ENCODE data around the gene ZBTB40.

The ZBTB40 gene

DNA sequence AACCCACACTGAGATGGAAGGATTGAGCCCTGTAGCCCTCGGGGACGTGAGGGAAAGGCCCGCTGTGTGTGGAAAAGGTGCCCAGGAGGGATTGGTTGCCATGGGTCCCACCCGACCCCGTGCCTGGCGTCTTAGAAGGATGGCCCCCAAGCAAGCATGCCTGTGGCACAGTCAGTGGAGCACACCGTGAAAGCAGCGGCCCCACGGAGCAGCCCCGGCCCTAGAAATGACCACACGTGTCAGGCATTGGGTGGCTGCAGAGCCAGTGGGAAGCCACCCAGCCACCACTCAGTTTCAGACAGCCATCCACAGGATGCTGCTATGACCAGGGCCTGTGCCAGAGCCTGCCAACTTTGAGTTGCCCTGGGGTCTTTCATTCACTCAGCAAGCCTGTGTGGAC lies 98.4 kb downstream of the ZBTB40 start:
- in situ Hi-C loops (cut with MboI; ENCODE audit: low sequenced_read_pairs) = no loop called here

DNA sequence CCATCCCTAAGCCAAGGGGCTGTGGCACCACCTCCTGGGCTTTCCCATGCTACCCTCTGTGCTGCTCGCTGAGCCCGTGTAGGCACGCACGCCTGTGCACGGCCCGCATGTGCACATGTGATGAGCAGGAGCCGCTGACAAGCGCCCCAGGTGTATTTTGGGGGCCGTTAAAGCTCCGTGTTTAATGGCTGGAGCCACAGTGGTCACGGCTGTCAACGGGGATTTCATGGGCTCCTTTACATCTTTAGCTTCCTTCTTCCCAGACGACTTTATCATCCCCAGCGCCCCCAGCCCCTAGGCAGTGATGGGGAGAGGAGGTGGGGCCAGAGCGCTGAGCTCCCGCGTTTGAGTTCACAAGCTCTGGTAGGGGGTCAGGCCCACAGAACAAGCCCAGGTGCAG lies 99.9 kb downstream of the ZBTB40 start:
- in situ Hi-C loops (cut with MboI; ENCODE audit: low sequenced_read_pairs) = no loop called here

DNA sequence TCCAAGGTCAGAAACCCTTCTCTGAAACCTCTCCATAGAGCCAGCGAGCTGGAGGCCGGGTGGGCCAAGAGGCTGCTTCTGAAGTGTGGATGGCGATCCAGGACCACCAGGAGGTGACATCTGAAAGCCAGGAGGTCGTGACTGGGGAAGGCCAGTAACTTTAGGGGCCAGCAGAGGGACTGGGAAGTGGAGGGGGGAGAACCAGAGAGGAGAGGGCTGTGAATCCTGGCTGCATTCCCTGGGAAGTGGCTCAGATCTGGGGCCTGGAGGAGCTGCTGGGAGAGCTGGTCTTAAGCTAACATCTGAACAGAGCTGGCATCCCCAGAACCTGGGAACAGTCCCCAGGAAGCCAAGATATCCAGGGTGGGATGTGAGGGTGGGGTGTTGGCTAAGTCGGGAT lies 100.4 kb downstream of the ZBTB40 start:
- in situ Hi-C loops (cut with MboI; ENCODE audit: low sequenced_read_pairs) = no loop called here

DNA sequence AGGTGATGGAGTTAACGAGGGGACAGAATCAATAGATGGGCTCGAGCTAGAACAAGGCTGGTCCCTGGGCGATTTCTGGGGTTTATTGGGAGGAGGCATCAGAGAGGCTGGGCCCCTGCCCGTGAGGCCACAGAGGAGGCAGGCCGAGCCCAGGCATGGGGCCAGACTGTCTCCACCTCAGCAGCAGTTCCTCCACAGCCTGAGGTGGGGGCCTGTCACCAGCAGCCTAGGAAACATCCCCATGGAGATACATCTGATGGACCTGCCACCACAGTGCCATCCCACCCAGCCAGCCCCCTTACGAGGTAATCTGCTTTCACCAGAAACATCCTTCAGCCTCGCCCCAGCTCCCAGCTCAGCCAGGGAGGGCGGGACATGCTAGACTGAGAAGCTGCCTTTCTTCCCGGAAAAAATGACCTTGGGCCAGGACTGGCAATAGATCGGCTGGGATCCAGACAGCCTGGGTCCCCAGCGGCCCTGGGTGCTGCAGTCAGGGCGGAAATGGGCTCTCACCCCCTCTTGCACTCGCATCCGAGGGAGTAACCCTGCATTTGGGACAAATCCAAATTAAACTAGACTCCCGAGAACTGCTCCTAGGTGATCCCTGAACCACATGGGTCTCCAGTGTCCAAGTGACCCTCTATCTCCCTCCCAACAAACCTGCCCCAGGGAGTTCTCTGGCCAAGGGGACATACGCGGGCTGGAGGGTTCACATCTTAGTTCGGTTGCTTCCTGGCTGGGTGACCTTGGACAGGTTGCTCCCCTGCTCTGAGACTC lies 101.6 kb downstream of the ZBTB40 start:
- in situ Hi-C loops (cut with MboI; ENCODE audit: low sequenced_read_pairs) = no loop called here

DNA sequence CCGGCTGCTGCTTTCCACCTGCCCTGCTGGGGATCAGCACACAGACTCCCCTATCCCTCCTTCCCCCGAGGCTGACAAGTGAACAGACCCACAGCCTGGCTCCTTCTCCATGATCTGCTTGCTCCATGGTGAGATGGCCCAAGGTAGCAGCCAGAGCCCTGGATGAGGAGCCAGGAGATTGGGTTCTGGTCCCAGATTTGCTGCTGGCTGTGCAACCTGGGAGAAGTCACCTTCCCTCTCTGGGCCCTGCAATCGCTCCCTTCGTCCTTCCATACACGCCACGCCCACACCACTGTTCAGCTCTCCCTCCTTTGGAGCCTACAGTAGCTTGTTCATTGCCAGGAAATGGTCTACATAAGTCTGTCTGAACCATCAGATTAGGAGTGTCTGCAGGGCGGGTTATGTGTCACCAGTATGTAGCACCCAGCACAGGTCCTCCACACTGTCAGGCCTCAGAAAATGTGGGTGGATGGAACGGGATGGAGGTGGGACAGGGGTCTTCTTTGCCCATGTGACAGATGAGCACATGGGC lies 102.4 kb downstream of the ZBTB40 start:
- in situ Hi-C loops (cut with MboI; ENCODE audit: low sequenced_read_pairs) = no loop called here

DNA sequence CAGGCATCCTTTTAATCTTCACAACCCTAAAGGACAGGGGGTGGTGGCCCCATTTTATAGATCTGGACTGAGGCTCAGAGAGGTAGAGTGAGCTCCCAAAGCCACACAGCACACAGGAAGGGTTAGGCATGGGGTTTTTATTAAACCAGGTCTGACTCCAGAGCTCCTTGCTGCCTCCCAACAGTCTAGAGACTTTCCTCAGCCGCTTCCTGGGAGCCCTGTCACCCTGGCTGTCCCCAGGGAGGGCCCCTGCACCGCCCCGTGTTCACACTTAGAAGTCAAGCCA lies 103.7 kb downstream of the ZBTB40 start:
- in situ Hi-C loops (cut with MboI; ENCODE audit: low sequenced_read_pairs) = no loop called here

DNA sequence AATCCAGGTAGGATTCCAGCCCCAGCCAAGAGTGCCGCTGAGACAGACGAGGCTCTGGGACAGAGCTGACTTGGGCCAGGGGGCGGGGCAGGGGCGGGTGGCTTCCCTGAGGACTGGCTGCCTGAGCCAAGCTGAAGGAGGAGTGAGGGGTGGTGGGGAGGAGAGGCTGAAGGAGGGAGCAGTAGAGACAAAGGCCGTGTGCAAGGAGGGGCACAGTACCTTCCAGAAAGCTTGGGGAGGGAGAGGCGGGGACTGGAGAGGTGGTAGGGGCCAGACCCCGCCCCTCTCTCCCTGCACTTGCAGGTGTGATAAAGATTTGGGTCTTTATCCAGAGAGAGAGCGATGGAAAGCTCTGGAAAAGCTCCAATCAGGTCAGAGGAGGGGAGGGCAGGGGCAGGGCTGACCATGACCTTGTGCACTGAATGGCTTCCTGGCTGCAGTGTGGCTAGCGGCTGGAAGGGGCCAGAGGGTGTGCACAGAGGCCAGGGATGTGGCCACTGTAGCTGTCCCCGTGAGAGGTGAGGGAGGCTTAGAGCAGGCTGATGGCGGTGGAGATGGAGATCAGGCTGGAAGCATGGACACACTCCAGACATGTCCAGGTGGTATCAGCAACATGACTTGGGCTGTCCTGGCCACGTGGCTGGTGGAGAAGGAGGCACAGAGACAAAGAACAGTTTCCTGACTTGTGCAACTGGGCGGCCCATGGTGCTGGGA lies 104.9 kb downstream of the ZBTB40 start:
- in situ Hi-C loops (cut with MboI; ENCODE audit: low sequenced_read_pairs) = no loop called here

DNA sequence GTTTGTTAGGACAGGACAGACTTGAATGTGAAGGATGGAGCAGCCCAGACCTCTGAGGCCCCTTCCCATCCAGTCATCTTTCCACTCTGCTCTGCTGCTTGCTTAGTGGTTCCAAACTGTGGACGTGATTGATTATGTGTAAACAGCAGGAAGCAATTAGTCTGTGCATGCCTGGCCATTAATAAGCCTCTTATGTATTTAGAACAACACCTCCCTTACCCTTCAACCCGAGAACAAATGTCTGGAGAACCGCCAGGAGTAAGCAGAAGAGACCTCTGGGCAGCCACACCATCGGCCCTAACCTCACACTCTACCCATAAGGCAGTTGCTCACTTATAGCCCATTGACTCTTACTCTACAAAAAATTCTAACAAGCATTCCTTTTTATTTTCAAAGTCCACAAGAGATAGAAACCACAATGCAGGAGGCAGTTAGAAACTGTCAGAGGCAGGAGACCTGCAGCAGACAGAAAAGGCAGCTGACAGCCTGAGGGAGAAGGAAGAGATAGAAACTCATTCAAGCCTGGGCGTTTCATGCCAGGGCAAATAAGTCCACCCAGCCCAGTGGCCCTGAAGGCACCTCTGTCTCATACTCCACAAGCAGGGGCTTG lies 105.8 kb downstream of the ZBTB40 start:
- in situ Hi-C loops (cut with MboI; ENCODE audit: low sequenced_read_pairs) = no loop called here

DNA sequence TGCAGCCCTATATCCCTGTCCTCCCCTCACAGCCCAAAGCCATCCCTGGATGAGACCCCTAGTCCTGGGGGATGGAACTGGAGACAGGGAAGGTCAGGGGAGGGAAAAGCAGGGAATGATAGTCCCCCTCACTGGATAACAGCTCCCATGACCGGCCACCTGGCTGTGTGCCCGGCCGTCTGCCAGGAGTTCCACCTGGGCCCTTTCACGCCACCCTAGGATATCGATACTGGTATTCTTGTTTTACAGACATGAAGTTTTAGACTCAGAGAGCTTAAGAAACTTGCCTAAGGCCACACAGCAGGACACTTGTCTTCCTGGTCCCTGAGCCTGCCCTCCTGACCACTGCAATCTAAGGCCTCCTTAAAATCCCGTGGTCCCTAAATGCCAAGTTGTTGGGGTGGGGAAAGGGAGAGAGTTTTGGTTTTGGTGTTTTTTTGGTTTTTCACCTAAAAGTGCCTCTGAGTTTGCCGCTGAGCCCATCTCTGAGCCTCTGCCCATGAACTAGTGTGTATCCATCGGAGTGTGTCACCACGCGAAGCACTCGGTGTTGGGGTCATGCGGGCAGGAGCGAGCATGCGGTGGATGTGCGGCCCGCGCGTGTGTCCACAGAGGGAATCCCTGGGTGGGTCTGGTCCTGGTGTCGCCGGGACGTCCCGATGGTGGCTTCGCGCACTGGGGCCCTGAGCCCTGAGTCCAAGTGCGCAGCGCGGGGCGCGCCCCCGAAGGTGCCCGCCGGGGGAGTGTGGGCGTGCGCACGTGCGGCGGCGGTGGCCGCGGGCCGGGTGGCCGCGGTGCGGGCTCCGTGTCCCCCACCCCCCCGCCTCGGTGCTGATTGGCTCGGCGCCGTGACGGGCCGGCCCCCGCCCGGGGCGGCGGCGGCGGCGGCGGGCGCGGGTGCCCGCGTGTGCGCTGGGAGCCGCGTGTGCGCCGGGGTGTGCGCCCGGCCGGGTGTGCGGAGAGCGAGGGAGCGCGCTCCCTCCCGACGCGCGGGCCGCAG lies 111.2 kb downstream of the ZBTB40 start, which contains the start of gene EPHA8:
TSS of gene EPHA8 (plus strand) at position 906 of the 1,000 bp plus-strand sequence. CDS start 147 bp downstream, outside the sequence.
- in situ Hi-C loops (cut with MboI; ENCODE audit: low sequenced_read_pairs) = no loop called here

DNA sequence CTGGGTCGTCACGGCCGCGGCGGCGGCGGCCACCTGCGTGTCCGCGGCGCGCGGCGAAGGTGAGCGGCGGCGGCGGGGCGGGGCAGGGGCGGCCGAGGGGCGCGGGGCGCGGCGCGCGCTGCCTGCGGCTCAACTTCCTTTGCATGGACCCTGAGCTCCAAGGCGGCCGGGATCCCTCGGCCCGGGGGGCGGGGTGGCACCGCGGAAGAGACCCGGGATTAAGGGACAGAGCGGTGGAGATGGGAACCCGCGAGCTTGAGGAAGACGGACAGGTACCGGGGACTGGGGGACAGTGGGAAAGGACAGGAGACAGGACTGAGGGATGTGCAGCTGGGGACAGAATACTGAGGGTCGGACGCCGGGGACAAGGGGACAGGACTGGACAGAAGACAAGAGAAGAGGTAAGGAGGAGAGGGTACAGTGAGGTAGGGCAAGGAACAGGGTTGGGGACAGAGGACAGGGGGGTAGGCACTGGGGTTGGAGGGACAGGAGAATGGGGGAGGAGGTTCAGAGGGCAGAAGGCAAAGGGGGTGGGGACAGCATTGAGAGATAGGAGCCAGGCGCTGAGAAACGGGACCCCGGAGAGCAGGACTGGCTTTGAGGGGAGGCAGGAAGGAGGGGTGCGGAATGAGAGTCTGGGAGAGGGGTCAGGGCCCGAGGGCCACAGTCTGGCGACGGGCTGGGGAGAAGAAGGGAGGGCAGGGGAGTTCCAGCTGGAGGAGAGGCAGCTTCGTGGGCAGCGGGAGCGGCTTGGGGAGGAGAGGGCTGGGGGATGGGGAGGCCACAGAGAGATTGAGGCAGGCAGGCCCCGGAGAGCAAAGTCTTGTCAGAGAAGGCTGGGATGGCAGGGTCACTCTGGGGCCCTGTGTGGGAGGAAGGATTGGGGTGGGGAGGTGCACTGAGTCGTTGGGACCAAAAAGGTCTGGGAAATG lies 112.3 kb downstream of the ZBTB40 start:
- in situ Hi-C loops (cut with MboI; ENCODE audit: low sequenced_read_pairs) = no loop called here

DNA sequence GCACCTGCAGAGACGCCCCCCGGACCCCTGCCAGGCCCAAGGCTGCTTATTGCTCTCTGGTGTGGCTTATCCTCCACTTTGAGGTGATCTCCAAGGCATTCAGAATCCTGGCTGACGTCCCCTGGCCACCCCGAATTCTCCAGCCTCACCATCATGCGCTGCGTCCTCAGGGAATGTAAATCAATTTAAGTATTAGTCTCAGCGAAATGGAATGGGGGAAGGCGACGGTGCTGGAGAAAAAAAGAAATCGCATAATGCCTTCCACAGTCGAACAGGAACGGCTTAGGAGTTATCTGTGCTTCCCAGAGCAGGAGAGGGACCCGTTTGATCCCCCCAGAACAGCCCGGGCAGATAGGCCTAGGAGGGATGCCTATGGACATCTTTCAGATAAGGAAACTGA lies 114.5 kb downstream of the ZBTB40 start:
- in situ Hi-C loops (cut with MboI; ENCODE audit: low sequenced_read_pairs) = no loop called here

DNA sequence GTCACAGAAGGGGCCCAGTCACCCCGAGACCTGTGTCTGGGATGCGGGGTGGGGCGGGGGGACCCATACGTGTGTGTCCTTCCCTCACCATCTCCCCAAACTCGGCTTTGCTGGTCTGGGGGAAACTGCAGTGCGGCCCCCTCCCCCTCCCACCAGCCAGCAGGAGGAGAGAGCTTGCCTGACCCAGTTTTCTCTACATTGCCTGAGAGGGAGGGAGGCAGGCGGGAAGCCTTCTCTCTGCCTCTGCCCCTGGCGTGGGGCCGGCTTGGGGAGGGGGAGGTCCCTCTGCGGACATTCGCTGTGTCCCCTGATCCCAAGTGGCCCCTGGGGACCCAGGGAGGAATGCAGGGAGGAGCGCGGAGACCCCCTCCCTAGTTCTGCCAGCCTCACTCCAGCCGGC lies 115.5 kb downstream of the ZBTB40 start:
- in situ Hi-C loops (cut with MboI; ENCODE audit: low sequenced_read_pairs) = no loop called here

DNA sequence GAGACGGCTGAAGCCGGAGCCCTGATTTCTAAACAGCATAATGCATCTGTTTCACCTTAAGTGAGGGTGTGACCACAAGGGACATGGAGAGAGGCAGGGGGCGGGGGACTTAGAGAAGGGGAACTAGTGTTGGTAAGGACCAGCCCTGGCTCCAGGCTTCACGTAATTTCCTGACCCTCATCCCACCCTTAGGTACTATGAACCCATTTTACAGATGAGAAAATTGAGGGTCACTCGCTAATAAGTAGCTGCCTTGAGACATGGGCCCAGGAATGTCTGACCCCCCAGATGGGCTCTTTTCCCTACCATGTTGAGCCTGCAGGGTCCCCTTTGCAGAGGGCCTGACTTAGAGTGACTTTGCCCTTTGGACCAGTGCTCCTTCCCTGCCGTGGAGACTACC lies 116.3 kb downstream of the ZBTB40 start:
- in situ Hi-C loops (cut with MboI; ENCODE audit: low sequenced_read_pairs) = no loop called here

DNA sequence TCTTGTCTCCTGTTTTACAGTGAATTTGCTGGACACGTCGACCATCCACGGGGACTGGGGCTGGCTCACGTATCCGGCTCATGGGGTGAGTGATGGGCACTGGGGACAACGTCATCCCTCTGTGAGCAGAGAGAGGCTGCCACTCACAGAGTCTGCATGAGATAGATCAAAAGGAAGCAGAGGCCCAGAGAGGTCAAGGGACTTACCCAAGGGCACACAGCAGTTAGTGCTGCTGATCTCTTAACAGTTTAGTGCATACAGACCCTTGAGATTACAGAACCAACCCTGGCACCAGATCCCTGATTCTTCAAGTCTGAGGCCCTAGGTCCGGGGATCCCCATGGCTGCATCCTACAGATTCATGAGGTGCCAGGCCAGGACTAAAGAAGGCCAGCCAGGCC lies 117.6 kb downstream of the ZBTB40 start:
- in situ Hi-C loops (cut with MboI; ENCODE audit: low sequenced_read_pairs) = no loop called here

DNA sequence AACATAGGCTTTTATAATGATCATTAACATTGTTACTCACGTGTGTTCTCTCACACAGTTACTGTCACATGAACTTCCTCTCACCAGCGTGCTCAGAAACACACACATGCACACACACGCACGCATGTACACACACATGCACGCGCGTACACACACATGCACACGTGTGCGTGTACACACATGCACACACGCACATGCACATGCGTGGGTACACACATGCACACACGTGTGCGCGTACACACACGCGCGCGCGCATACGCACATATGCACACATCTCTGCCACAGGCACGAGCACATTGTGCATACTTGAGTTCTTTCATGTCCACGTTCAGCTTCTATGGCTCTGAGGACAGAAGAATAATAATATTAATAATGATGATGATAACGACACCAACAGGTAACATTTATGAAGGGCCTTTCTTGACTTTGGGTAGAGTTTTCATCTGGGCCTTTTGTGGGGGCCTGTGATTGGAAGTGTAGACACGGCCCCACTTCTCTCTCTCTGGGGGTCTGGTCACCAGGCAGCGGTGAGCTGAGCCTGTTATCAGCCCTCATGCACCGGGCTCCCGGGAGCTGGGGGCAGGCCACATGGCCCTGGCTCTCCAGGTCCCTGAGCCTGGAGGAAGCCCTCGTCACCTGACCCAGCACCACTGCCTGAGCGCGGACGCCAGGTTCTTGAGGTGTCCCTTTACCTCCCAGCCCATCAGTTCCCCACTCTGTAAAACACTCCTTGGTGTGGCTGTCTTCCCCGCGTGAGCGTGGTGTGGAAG lies 118.7 kb downstream of the ZBTB40 start:
- in situ Hi-C loops (cut with MboI; ENCODE audit: low sequenced_read_pairs) = no loop called here

DNA sequence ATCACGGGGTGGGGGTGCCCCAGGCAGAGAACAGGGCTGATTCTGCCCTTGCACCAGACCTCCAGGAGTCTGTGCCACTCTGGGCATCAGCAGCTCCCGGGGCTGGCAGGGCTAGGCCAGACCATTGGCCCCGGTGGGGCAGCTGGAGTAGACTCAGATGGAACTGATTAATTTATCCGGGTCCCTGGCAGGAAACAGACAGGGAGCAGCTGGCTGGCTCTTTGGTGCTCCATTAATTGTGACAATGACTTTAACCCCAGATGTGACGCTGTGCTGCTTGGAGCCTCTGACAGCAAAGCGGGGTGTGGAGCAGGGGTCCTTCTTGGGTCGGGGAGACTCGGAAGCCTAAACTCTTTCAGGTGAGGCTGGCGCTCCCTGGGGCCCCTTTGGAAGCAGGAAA lies 121.2 kb downstream of the ZBTB40 start:
- in situ Hi-C loops (cut with MboI; ENCODE audit: low sequenced_read_pairs) = no loop called here

DNA sequence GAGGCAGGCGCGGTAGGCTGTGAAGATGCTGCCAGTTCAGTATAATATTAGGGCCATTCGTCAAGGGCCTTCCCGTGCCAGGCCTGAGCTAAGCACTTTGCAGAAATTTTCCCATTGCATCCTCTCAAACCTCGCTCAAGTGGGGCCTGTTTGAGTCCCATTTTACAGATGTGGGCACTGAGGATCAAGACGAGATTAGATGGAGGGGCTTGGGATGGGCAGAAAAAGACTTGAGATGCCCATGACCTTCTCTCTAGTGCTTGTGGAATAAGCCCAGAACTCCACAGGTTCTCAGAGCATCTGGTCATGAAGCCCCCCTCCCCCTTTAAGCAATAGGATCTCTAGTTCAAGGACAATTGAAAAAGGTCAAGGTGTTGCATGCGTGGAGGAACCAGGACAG lies 121.6 kb downstream of the ZBTB40 start:
- in situ Hi-C loops (cut with MboI; ENCODE audit: low sequenced_read_pairs) = no loop called here

DNA sequence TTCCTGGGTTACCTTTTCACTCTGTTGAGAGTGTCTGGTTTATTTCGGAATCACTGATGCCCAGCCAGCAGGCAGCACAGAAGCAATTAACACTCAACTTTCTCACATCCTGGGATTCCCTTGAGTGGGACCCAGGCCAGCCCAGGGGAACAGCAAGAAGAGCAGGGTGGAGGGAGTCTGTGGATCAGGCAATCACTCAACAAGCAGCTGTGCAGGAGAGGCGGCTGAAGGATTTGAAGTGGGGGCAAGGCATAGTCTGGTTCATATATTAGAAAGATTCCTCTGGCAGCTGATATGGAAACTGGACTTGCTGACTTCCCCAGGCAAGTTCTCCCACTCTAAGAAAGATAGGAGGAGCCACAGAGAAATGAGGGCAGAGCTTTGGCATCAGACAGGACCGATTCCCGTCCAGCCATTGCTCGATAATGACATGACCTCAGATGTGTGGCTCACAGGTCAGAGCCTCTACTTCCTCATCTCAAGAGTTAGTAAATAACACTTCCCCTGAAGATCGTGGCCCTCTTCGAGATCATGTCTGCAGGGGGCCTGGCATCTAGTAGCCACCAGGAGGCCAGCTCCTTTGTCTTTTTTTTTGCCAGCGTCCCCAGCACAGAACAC lies 124.0 kb downstream of the ZBTB40 start:
- in situ Hi-C loops (cut with MboI; ENCODE audit: low sequenced_read_pairs) = no loop called here

DNA sequence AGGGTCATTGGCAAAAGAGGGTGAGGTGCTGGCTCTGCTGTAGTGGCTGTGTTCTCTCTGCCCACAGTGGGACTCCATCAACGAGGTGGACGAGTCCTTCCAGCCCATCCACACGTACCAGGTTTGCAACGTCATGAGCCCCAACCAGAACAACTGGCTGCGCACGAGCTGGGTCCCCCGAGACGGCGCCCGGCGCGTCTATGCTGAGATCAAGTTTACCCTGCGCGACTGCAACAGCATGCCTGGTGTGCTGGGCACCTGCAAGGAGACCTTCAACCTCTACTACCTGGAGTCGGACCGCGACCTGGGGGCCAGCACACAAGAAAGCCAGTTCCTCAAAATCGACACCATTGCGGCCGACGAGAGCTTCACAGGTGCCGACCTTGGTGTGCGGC lies 124.5 kb downstream of the ZBTB40 start:
- in situ Hi-C loops (cut with MboI; ENCODE audit: low sequenced_read_pairs) = no loop called here
